ENCODE data around the gene SLC10A4. TPM values are rescaled to one million over a fixed set of nuclear protein-coding genes. Genes with fewer than 3 reads are reported as not detected.
A peak's percentile ranks its signal among the peaks of the same experiment; 100 is the strongest.

The SLC10A4 gene
- total RNA-seq, 2 experiments from 2014 or later = not detected

GRCh38 chr4:48498895-48499294 lies 15.8 kb downstream of the SLC10A4 start:
- intact Hi-C loops (cut with micrococcal nuclease) = no loop called here
- no peaks in the 10 kb centered on the region for H3K27me3 Mint-ChIP-seq
- no peaks in the 10 kb centered on the region for H3K9me3 Mint-ChIP-seq
- DNase-seq = no peak
- peaks cover 23% of the 10 kb centered on the region for H3K36me3 Mint-ChIP-seq (ENCODE audit: low read depth)
- peaks cover 21% of the 10 kb centered on the region for H3K4me1 Mint-ChIP-seq (ENCODE audit: low read depth)
- ChIA-PET CTCF (interaction anchor here (0.7 to 1.3 kb wide), 3 partner anchors 10 to 269 kb away, joined by 3 read pairs; no protein-coding TSS in a partner anchor), POLR2A (no interaction called here)
- H3K4me3 Mint-ChIP-seq = no peak overlapping the region
- no peak for TF ChIP-seq CTCF (IDR thresholded peaks at IDR 0.05)
- peak overlapping the region; percentile 80 for H3K27ac Mint-ChIP-seq
- ATAC-seq = no peak

GRCh38 chr4:48499551-48500066 lies 16.5 kb downstream of the SLC10A4 start:
- H3K27me3 Mint-ChIP-seq = no peaks in the 10 kb centered on the region
- H3K36me3 Mint-ChIP-seq (ENCODE audit: low read depth) = peaks cover 23% of the 10 kb centered on the region
- peak; percentile 67 for ATAC-seq
- ChIA-PET POLR2A (no interaction called here), CTCF (interaction anchor here (0.5 to 1.3 kb wide), 3 partner anchors 10 to 463 kb away, joined by 3 read pairs; no protein-coding TSS in a partner anchor)
- H3K4me1 Mint-ChIP-seq (ENCODE audit: low read depth) = peaks cover 26% of the 10 kb centered on the region
- no peak overlapping the region for H3K4me3 Mint-ChIP-seq
- no peak for TF ChIP-seq CTCF (IDR thresholded peaks at IDR 0.05)
- no peaks in the 10 kb centered on the region for H3K9me3 Mint-ChIP-seq
- peak overlapping the region; percentile 80 for H3K27ac Mint-ChIP-seq
- no peak for DNase-seq
- intact Hi-C loops (cut with micrococcal nuclease) = no loop called here

- H3K27me3 Mint-ChIP-seq = no peaks in the 10 kb centered on the region
- ATAC-seq (no peak), DNase-seq (no peak)
- intact Hi-C loops (cut with micrococcal nuclease) = no loop called here
- POLR2A ChIA-PET = interaction anchor here (0.6 kb wide), 1 partner anchor 484 kb away, joined by 3 read pairs; no protein-coding TSS in a partner anchor
- CTCF ChIA-PET = interaction anchor here (1.0 kb wide), 1 partner anchor 17 kb away, joined by 3 read pairs; no protein-coding TSS in a partner anchor
- H3K4me1 Mint-ChIP-seq (ENCODE audit: low read depth) = peaks cover 26% of the 10 kb centered on the region
- peaks cover 27% of the 10 kb centered on the region for H3K36me3 Mint-ChIP-seq (ENCODE audit: low read depth)
- no peaks in the 10 kb centered on the region for H3K9me3 Mint-ChIP-seq
- TF ChIP-seq CTCF (IDR thresholded peaks at IDR 0.05) = no peak
- no peak overlapping the region for H3K27ac Mint-ChIP-seq
- H3K4me3 Mint-ChIP-seq = no peak overlapping the region
Observed at GRCh38 chr4:48503233-48504025, 20.3 kb downstream of the SLC10A4 start.

GRCh38 chr4:48504026-48504330 lies 20.8 kb downstream of the SLC10A4 start:
- POLR2A ChIA-PET = interaction anchor here (0.6 kb wide), 1 partner anchor 484 kb away, joined by 3 read pairs; no protein-coding TSS in a partner anchor
- DNase-seq (no peak), ATAC-seq (no peak)
- Mint-ChIP-seq H3K4me1 (ENCODE audit: low read depth) (peaks cover 21% of the 10 kb centered on the region), H3K27ac (no peak overlapping the region), H3K9me3 (no peaks in the 10 kb centered on the region), H3K27me3 (no peaks in the 10 kb centered on the region), H3K36me3 (ENCODE audit: low read depth) (peaks cover 28% of the 10 kb centered on the region), H3K4me3 (no peak overlapping the region)
- TF ChIP-seq CTCF (IDR thresholded peaks at IDR 0.05) = no peak
- intact Hi-C loops (cut with micrococcal nuclease) = no loop called here
- CTCF ChIA-PET = interaction anchor here (1.0 kb wide), 1 partner anchor 17 kb away, joined by 3 read pairs; no protein-coding TSS in a partner anchor

GRCh38 chr4:48504352-48504751 lies 21.2 kb downstream of the SLC10A4 start:
- Mint-ChIP-seq H3K4me1 (ENCODE audit: low read depth) (peaks cover 17% of the 10 kb centered on the region), H3K27ac (no peak overlapping the region), H3K9me3 (no peaks in the 10 kb centered on the region), H3K27me3 (no peaks in the 10 kb centered on the region), H3K4me3 (no peak overlapping the region), H3K36me3 (ENCODE audit: low read depth) (peaks cover 26% of the 10 kb centered on the region)
- DNase-seq (no peak), ATAC-seq (no peak)
- TF ChIP-seq CTCF (IDR thresholded peaks at IDR 0.05) = no peak
- intact Hi-C loops (cut with micrococcal nuclease) = no loop called here
- ChIA-PET CTCF (interaction anchor here (1.0 kb wide), 1 partner anchor 16 kb away, joined by 3 read pairs; no protein-coding TSS in a partner anchor), POLR2A (interaction anchor here (0.6 kb wide), 1 partner anchor 483 kb away, joined by 3 read pairs; no protein-coding TSS in a partner anchor)

All from activated CD8-positive, alpha-beta T cell treated with anti-CD3 and anti-CD28 coated beads for 36 hours (primary cell).